ENCODE data around the gene ZNF12. TPM values are rescaled to one million over a fixed set of nuclear protein-coding genes. Genes with fewer than 3 reads are reported as not detected.

The ZNF12 gene
- total RNA-seq, 1 donor from 2014 or later, result 28.3 TPM

GRCh38 chr7:6649241-6649961 lies 57.3 kb downstream of the ZNF12 start:
- Mint-ChIP-seq H3K4me3 (no peak overlapping the region), H3K9me3 (no peaks in the 10 kb centered on the region), H3K4me1 (ENCODE audit: unreplicated experiment) (no peaks in the 10 kb centered on the region), H3K36me3 (peaks cover 12% of the 10 kb centered on the region), H3K27me3 (no peaks in the 10 kb centered on the region), H3K27ac (no peak overlapping the region)
- no peak for TF ChIP-seq CTCF (conservative IDR thresholded peaks at IDR 0.05)
- DNase-seq (ENCODE audit: extremely low spot score, unreplicated experiment), result no peak

- peaks cover 12% of the 10 kb centered on the region for H3K36me3 Mint-ChIP-seq
Observed at GRCh38 chr7:6648815-6649104, 58.0 kb downstream of the ZNF12 start.

GRCh38 chr7:6648066-6648814 lies 58.5 kb downstream of the ZNF12 start:
- Mint-ChIP-seq H3K9me3 (no peaks in the 10 kb centered on the region), H3K27me3 (no peaks in the 10 kb centered on the region)

More at GRCh38 chr7:6648815-6649104, 58.0 kb downstream of the ZNF12 start:
- no peak for TF ChIP-seq CTCF (conservative IDR thresholded peaks at IDR 0.05)
- H3K9me3 Mint-ChIP-seq, result no peaks in the 10 kb centered on the region
- no peak overlapping the region for H3K27ac Mint-ChIP-seq
- no peak for DNase-seq (ENCODE audit: extremely low spot score, unreplicated experiment)
- H3K4me3 Mint-ChIP-seq, result no peak overlapping the region
- H3K4me1 Mint-ChIP-seq (ENCODE audit: unreplicated experiment), result no peaks in the 10 kb centered on the region
- no peaks in the 10 kb centered on the region for H3K27me3 Mint-ChIP-seq

GRCh38 chr7:6647541-6647940 lies 59.2 kb downstream of the ZNF12 start:
- H3K27me3 Mint-ChIP-seq, result no peaks in the 10 kb centered on the region
- H3K27ac Mint-ChIP-seq, result no peak overlapping the region
- TF ChIP-seq CTCF (conservative IDR thresholded peaks at IDR 0.05), result no peak
- H3K4me1 Mint-ChIP-seq (ENCODE audit: unreplicated experiment), result no peaks in the 10 kb centered on the region
- no peaks in the 10 kb centered on the region for H3K9me3 Mint-ChIP-seq
- peaks cover 12% of the 10 kb centered on the region for H3K36me3 Mint-ChIP-seq
- H3K4me3 Mint-ChIP-seq, result no peak overlapping the region
- DNase-seq (ENCODE audit: extremely low spot score, unreplicated experiment), result no peak

More at GRCh38 chr7:6648066-6648814, 58.5 kb downstream of the ZNF12 start:
- Mint-ChIP-seq H3K4me3 (no peak overlapping the region), H3K4me1 (ENCODE audit: unreplicated experiment) (no peaks in the 10 kb centered on the region), H3K27ac (no peak overlapping the region), H3K36me3 (peaks cover 12% of the 10 kb centered on the region)
- no peak for TF ChIP-seq CTCF (conservative IDR thresholded peaks at IDR 0.05)
- DNase-seq (ENCODE audit: extremely low spot score, unreplicated experiment), result no peak

- no peak overlapping the region for H3K27ac Mint-ChIP-seq
- H3K4me3 Mint-ChIP-seq, result no peak overlapping the region
- no peaks in the 10 kb centered on the region for H3K27me3 Mint-ChIP-seq
- H3K36me3 Mint-ChIP-seq, result peaks cover 12% of the 10 kb centered on the region
- no peak for TF ChIP-seq CTCF (conservative IDR thresholded peaks at IDR 0.05)
- no peak for DNase-seq (ENCODE audit: extremely low spot score, unreplicated experiment)
- no peaks in the 10 kb centered on the region for H3K4me1 Mint-ChIP-seq (ENCODE audit: unreplicated experiment)
- no peaks in the 10 kb centered on the region for H3K9me3 Mint-ChIP-seq
Observed at GRCh38 chr7:6647080-6647479, 59.7 kb downstream of the ZNF12 start.
